Endothelial cell (in vitro differentiated cells): ENCODE results near the gene ARHGEF26. TPM values are rescaled to one million over a fixed set of nuclear protein-coding genes. Genes with fewer than 3 reads are reported as not detected.

Source experiments
- DNase-seq: peaks from one replicate; pipeline ENCODE4 v3.0.0; 2021; ENCODE audit warnings: low spot score
- H3K27ac Mint-ChIP-seq: one replicate; pipeline ENCODE4 v1.8.0; 2021; ENCODE audit warnings: mixed read lengths, inconsistent platforms; ENCODE audit not compliant: unreplicated experiment
- H3K27me3 Mint-ChIP-seq: one replicate; pipeline ENCODE4 v1.8.0; 2021; ENCODE audit warnings: mild to moderate bottlenecking, moderate library complexity, mixed read lengths, inconsistent platforms; ENCODE audit not compliant: unreplicated experiment
- H3K36me3 Mint-ChIP-seq: one replicate; pipeline ENCODE4 v1.8.0; 2021; ENCODE audit warnings: mild to moderate bottlenecking, low read depth, mixed read lengths, inconsistent platforms; ENCODE audit not compliant: unreplicated experiment
- H3K4me1 Mint-ChIP-seq: one replicate; pipeline ENCODE4 v1.8.0; 2021; ENCODE audit warnings: mild to moderate bottlenecking, mixed read lengths, inconsistent platforms; ENCODE audit not compliant: unreplicated experiment
- H3K4me3 Mint-ChIP-seq: one replicate; pipeline ENCODE4 v1.8.0; 2021; ENCODE audit warnings: mild to moderate bottlenecking, mixed read lengths, inconsistent platforms; ENCODE audit not compliant: unreplicated experiment
- H3K9me3 Mint-ChIP-seq: one replicate; pipeline ENCODE4 v1.8.0; 2021; ENCODE audit warnings: mixed read lengths, inconsistent platforms; ENCODE audit not compliant: unreplicated experiment
- total RNA-seq: library from RNA; stranded (reverse); fragmentation: NEBNext Ultra II Directional; extraction: Animal tissue kit (Norgen Biotek cat#: 25700); gene quantifications from one replicate; pipeline ENCODE4 v1.2.1, GENCODE V29; 2021; ENCODE audit not compliant: unreplicated experiment
- TF ChIP-seq, protein P1 (sequence below): fragments of 200-600 bp; sonication (generic); IDR thresholded peaks from one replicate; pipeline ENCODE4 v1.5.0; 2021; ENCODE audit warnings: antibody characterized with exemption; ENCODE audit not compliant: unreplicated experiment

Gene ARHGEF26
- total RNA-seq, 1 donor from 2014 or later = 22.9 TPM

DNA sequence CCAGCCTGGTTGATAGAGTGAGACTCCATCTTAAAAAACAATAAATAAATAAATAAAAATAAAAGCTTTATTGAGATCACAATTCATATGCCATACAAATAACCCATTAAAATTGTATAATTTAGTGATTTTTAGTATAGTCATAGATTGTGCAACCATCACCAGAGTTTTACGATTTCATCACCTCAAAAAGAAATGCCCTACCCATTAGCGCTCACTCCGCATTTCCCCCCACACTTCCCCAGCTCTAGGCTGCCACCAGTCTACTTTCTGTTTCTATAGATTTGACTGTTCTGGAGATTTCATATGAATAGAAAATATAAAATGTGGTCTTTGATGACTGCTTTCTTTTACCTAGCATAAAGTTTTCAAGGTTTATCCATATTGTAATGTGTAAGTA is 57.0 kb downstream of the ARHGEF26 start:
- Mint-ChIP-seq H3K9me3 (no peaks in the 10 kb centered on the region), H3K27me3 (no peaks in the 10 kb centered on the region), H3K27ac (no peak overlapping the region), H3K4me1 (peaks cover 2% of the 10 kb centered on the region), H3K36me3 (no peaks in the 10 kb centered on the region), H3K4me3 (no peak overlapping the region)
- TF ChIP-seq, protein P1, sequence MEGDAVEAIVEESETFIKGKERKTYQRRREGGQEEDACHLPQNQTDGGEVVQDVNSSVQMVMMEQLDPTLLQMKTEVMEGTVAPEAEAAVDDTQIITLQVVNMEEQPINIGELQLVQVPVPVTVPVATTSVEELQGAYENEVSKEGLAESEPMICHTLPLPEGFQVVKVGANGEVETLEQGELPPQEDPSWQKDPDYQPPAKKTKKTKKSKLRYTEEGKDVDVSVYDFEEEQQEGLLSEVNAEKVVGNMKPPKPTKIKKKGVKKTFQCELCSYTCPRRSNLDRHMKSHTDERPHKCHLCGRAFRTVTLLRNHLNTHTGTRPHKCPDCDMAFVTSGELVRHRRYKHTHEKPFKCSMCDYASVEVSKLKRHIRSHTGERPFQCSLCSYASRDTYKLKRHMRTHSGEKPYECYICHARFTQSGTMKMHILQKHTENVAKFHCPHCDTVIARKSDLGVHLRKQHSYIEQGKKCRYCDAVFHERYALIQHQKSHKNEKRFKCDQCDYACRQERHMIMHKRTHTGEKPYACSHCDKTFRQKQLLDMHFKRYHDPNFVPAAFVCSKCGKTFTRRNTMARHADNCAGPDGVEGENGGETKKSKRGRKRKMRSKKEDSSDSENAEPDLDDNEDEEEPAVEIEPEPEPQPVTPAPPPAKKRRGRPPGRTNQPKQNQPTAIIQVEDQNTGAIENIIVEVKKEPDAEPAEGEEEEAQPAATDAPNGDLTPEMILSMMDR = no peak
- no peak for DNase-seq

DNA sequence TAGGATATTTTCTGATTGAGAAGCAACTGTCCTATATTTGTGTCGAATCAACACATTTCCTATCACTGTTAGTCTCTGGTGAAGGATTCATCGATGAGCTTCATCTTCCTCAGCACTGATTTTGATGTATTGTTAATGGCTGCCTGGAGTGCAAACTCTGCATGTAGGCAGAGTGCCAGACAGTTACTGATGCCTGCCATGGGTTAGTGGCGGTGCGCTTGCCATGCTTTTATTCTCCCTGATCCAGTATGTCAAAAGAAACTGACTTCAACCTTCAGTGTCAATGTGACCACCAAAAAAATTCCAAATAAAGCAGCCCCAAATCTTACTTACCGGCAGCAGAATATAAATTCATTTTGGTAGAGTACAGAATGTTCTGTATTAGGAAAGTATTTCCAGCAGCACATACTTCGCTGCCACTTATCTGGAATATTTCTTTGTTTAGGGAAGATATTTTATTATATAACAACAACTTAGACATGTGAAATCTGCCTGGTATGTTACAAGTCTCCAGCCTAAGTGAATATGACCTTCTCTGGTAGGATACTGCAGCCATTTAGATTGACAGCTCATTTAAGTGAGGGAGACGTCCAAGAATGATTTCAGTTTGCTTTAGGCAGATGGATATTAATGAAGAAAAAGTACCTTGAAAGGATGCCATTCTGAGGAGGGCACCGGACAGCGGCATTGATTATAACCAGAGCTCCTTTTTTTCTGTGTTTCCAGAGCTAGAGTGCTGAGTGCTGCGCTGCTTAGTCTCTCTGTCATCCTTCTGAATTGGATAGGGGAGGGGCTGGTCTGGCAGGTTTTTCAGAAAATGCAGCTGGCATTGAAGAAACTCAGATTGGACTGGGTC is 59.9 kb downstream of the ARHGEF26 start:
- H3K4me3 Mint-ChIP-seq = no peak overlapping the region
- H3K27me3 Mint-ChIP-seq = peaks cover 4% of the 10 kb centered on the region
- H3K27ac Mint-ChIP-seq = no peak overlapping the region
- no peaks in the 10 kb centered on the region for H3K9me3 Mint-ChIP-seq
- no peak for DNase-seq
- TF ChIP-seq, protein P1 = no peak
- peaks cover 5% of the 10 kb centered on the region for H3K36me3 Mint-ChIP-seq
- no peaks in the 10 kb centered on the region for H3K4me1 Mint-ChIP-seq

- Mint-ChIP-seq H3K27ac (no peak overlapping the region), H3K4me3 (no peak overlapping the region), H3K27me3 (peaks cover 4% of the 10 kb centered on the region), H3K9me3 (no peaks in the 10 kb centered on the region), H3K36me3 (peaks cover 6% of the 10 kb centered on the region), H3K4me1 (no peaks in the 10 kb centered on the region)
- TF ChIP-seq, protein P1 = no peak
- DNase-seq = no peak
Observed at GRCh38 chr3:154182322-154182922, 61.2 kb downstream of the ARHGEF26 start.

DNA sequence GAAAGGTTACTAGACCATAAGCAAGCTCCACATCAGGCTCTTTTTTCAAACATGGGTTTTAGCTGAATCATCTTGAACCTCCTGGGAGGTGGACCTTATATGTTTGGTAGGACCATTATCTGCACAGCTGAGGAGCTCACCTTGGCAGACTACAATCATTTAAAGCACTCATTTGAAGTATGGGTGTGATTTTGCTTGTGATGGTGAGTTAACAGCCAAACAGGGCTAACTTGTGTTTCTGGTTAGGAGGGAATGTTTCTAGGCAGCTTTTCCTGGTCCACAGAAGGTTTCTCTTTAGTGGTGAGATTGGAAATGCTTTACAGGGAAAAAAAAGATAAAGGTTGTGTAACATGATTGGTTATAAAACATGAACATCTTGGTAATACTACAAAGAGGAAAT is 61.8 kb downstream of the ARHGEF26 start:
- Mint-ChIP-seq H3K27me3 (peaks cover 4% of the 10 kb centered on the region), H3K36me3 (peaks cover 6% of the 10 kb centered on the region), H3K9me3 (no peaks in the 10 kb centered on the region), H3K27ac (no peak overlapping the region), H3K4me1 (no peaks in the 10 kb centered on the region), H3K4me3 (no peak overlapping the region)
- DNase-seq = no peak
- TF ChIP-seq, protein P1 = no peak

GRCh38 chr3:154184582-154184981 is 63.4 kb downstream of the ARHGEF26 start:
- no peak for DNase-seq
- Mint-ChIP-seq H3K36me3 (peaks cover 6% of the 10 kb centered on the region), H3K4me1 (no peaks in the 10 kb centered on the region), H3K27ac (peak overlapping the region; percentile 24), H3K4me3 (no peak overlapping the region), H3K27me3 (peaks cover 4% of the 10 kb centered on the region), H3K9me3 (no peaks in the 10 kb centered on the region)
- TF ChIP-seq, protein P1 = no peak
